SK-N-SH (cell line): Measurements from ENCODE around the gene IFITM5. TPM values are rescaled to one million over a fixed set of nuclear protein-coding genes. Genes with fewer than 3 reads are reported as not detected.

Experiments
- CTCF ChIA-PET: fragments of 300-600, 350-600 bp; formaldehyde crosslinking; extraction: SDS; loops from one replicate; lab custom pipeline; 2021; lab: Yijun Ruan, JAX
- POLR2A ChIA-PET: fragments of 350-600 bp; sonication (Branson Sonifier 250); formaldehyde crosslinking; extraction: SDS; loops from one replicate; lab custom pipeline; 2020; ENCODE audit warnings: antibody characterized with exemption, inconsistent platforms; lab: Yijun Ruan, JAX
- DNase-seq: peaks from one replicate; pipeline ENCODE4 v3.0.0; 2012
- H2AFZ ChIP-seq: fragments of 200-600 bp; sonication (generic); 2 replicates; pipeline ENCODE4 v1.8.1; 2016; ENCODE audit warnings: antibody characterized with exemption, mild to moderate bottlenecking, low read depth
- H3F3A ChIP-seq: fragments of 200-600 bp; sonication (generic); replicated peaks from 2 replicates; pipeline ENCODE3; 2016; ENCODE audit warnings: antibody characterized with exemption, mild to moderate bottlenecking; ENCODE audit not compliant: insufficient read depth
- H3K27ac ChIP-seq, 2 experiments: fragments of 200-500 bp in 1 of 2; fragments of 200-600 bp in 1 of 2; sonication (Bioruptor generic) in 1 of 2; sonication (generic), shearing (Covaris generic) in 1 of 2; 2 replicates each; pipeline versions ENCODE4 v1.5.1 to v1.6.1; 2014 to 2016; ENCODE audit warnings: low read depth in 2 of 2, inconsistent platforms in 1 of 2, low read length in 1 of 2, mild to moderate bottlenecking in 1 of 2, mixed read lengths in 1 of 2
- H3K27me3 ChIP-seq: fragments of 200-600 bp; sonication (generic), shearing (Covaris generic); 2 replicates; pipeline ENCODE4 v1.6.1; 2016; ENCODE audit warnings: mixed run types; ENCODE audit not compliant: insufficient read depth
- H3K36me3 ChIP-seq, 2 experiments: fragments of 200-500 bp in 1 of 2; fragments of 200-600 bp in 1 of 2; sonication (Bioruptor generic) in 1 of 2; sonication (generic) in 1 of 2; replicated peaks in 1 of 2; 2 replicates each; pipeline versions ENCODE3 to v1.5.1; 2014 to 2016; ENCODE audit warnings: low read length in 1 of 2, mild to moderate bottlenecking in 1 of 2; ENCODE audit not compliant: insufficient read depth in 2 of 2, control insufficient read depth in 1 of 2
- H3K4me1 ChIP-seq, 2 experiments: fragments of 200-500 bp in 1 of 2; fragments of 200-600 bp in 1 of 2; sonication (Bioruptor generic) in 1 of 2; sonication (generic), shearing (Covaris generic) in 1 of 2; 2 replicates each; pipeline versions ENCODE4 v1.5.1 to v1.6.1; 2014 to 2016; ENCODE audit warnings: low read depth in 1 of 2, low read length in 1 of 2, mixed run types in 1 of 2; ENCODE audit not compliant: insufficient read depth in 2 of 2, control insufficient read depth in 1 of 2
- H3K4me2 ChIP-seq: fragments of 200-600 bp; sonication (generic), shearing (Covaris generic); 2 replicates; pipeline ENCODE4 v1.6.1; 2017; ENCODE audit warnings: mixed run types
- H3K4me3 ChIP-seq, 2 experiments: fragments of 200-500 bp in 1 of 2; fragments of 200-600 bp in 1 of 2; sonication (Bioruptor generic) in 1 of 2; sonication (generic), shearing (Covaris generic) in 1 of 2; 2 replicates each; pipeline versions ENCODE4 v1.5.1 to v1.8.1; 2014 to 2016; ENCODE audit warnings: low read depth in 2 of 2, inconsistent platforms in 1 of 2, low read length in 1 of 2, mild to moderate bottlenecking in 1 of 2, mixed read lengths in 1 of 2, moderate library complexity in 1 of 2
- H3K79me2 ChIP-seq: fragments of 200-600 bp; sonication (generic); 2 replicates; pipeline ENCODE4 v1.8.1; 2017; ENCODE audit warnings: mild to moderate bottlenecking; ENCODE audit not compliant: insufficient read depth
- H3K9ac ChIP-seq: fragments of 200-600 bp; sonication (generic); 2 replicates; pipeline ENCODE4 v1.6.1; 2017; ENCODE audit warnings: mixed run types
- H3K9me2 ChIP-seq: fragments of 200-600 bp; sonication (generic); 2 replicates; pipeline ENCODE4 v1.6.1; 2017; ENCODE audit warnings: mixed run types
- H3K9me3 ChIP-seq: fragments of 200-600 bp; sonication (generic); 2 replicates; pipeline ENCODE4 v1.6.1; 2017; ENCODE audit warnings: mixed run types, mild to moderate bottlenecking, moderate library complexity
- H4K20me1 ChIP-seq: fragments of 200-600 bp; sonication (generic); 2 replicates; pipeline ENCODE4 v1.6.1; 2017; ENCODE audit warnings: mild to moderate bottlenecking, mixed run types; ENCODE audit not compliant: insufficient read depth
- CHD2 ChIP-seq: fragments of 150-350 bp; IDR thresholded peaks from 2 replicates; pipeline ENCODE4 v1.6.1; 2018; ENCODE audit warnings: low read length; ENCODE audit not compliant: partially characterized antibody
- EP300 ChIP-seq, 2 experiments: IDR thresholded peaks; 2 replicates each; pipeline versions ENCODE4 v1.4.0 to v1.6.1; 2012; ENCODE audit warnings: borderline replicate concordance in 1 of 2, low read depth in 1 of 2, low read length in 1 of 2
- GABPA ChIP-seq: IDR thresholded peaks from 2 replicates; pipeline ENCODE4 v1.4.0; 2012; ENCODE audit warnings: low read depth, mild to moderate bottlenecking
- JUND ChIP-seq: IDR thresholded peaks from 2 replicates; pipeline ENCODE4 v1.4.0; 2012
- MEF2A ChIP-seq: IDR thresholded peaks from 2 replicates; pipeline ENCODE4 v1.4.0; 2012; ENCODE audit warnings: low read depth, borderline replicate concordance
- NRF1 ChIP-seq: IDR thresholded peaks from 2 replicates; pipeline ENCODE4 v1.6.1; 2012; ENCODE audit warnings: low read depth, mild to moderate bottlenecking, low read length
- RFX5 ChIP-seq: IDR thresholded peaks from 2 replicates; pipeline ENCODE4 v1.6.1; 2012; ENCODE audit warnings: mild to moderate bottlenecking, improper control_type of control experiment, low read length
- SMC3 ChIP-seq: IDR thresholded peaks from 2 replicates; pipeline ENCODE4 v1.6.1; 2012; ENCODE audit warnings: low read depth, low read length, improper control_type of control experiment
- TAF1 ChIP-seq: IDR thresholded peaks from 2 replicates; pipeline ENCODE4 v1.6.1; 2012; ENCODE audit warnings: low read depth, mild to moderate bottlenecking, low read length, moderate library complexity, borderline replicate concordance
- WGBS: methylation state at CpG from one replicate; pipeline ENCODE4 v1.1.6; 2017; ENCODE audit warnings: low lambda C conversion rate; 5-methylcytosine and 5-hydroxymethylcytosine counted together
- polyA plus RNA-seq, 3 experiments: library from polyadenylated mRNA; depleted of rRNA; stranded (reverse); fragments of >200 nt; gene quantifications; 2 replicates each; pipeline ENCODE4 v1.2.3, GENCODE V29; 2012
- TF ChIP-seq, protein P1 (sequence below): fragments of 150-350 bp; IDR thresholded peaks from 2 replicates; pipeline ENCODE4 v1.6.1; 2016; ENCODE audit warnings: mild to moderate bottlenecking, low read depth, low read length
- TF ChIP-seq, protein P2 (sequence below): IDR thresholded peaks from 2 replicates; pipeline ENCODE4; 2012

IFITM5 gene
- polyA plus RNA-seq, 1 of the 3 experiments (the other 2 are of a cell fraction): not detected

DNA sequence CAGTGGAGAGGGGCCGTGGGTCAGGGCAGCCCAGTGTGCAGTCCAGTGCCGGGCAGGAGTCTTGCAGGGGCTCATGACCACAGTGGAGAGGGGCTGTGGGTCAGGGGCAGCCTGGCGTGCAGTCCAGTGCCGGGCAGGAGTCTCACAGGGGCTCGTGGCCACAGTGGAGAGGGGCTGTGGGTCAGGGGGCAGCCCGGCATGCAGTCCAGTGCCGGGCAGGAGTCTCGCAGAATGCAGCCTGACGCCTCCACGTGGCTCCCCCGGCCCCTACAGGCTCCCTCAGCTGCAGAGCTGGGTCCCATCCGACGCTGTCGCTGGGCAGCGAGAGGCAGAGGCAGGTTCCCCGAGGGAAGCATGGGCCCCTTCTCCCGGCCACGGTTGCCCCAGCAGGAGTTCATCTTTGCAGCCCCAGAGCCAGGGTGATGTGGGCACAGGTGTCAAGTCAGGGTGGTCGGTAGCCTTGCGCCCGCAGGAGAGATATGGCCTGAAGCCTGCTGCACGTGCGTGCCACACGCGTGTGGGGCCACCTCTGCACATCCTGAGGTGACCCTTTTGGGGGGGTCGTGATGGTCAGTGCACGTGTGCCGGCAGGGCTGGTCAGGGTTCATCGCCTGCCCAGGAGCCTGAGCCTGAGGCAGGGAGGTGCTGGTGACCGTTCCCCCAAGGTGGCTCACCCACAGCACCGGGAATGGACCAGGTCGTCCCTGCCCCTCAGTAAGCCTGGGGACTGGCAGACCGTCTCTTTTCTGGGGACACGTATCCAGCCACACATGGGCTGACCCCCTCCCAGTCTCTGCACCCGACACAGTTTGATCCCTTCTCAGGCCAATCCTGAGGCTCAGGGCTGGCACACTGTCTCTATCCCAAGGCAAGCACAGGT, 2.9 kb downstream of the IFITM5 start:
- POLR2A ChIA-PET: no interaction called here
- no peaks in the 10 kb centered on the region for H3K79me2 ChIP-seq
- H3K9me2 ChIP-seq: no peaks in the 10 kb centered on the region
- no peak for DNase-seq
- H3K36me3 ChIP-seq: no peaks in the 10 kb centered on the region
- H3K9ac ChIP-seq: no peak overlapping the region
- TF ChIP-seq NRF1 (no peak), TAF1 (no peak), GABPA (no peak), EP300 (IDR thresholded peaks at IDR 0.05; ENCODE audit: borderline replicate concordance in 1 of 2, low read depth in 1 of 2, low read length in 1 of 2) (no peak), RFX5 (no peak)
- TF ChIP-seq, protein P1, sequence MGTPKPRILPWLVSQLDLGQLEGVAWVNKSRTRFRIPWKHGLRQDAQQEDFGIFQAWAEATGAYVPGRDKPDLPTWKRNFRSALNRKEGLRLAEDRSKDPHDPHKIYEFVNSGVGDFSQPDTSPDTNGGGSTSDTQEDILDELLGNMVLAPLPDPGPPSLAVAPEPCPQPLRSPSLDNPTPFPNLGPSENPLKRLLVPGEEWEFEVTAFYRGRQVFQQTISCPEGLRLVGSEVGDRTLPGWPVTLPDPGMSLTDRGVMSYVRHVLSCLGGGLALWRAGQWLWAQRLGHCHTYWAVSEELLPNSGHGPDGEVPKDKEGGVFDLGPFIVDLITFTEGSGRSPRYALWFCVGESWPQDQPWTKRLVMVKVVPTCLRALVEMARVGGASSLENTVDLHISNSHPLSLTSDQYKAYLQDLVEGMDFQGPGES: no peak
- TF ChIP-seq, all 33 proteins: peak for 0
- CTCF ChIA-PET: no interaction called here
- Histone ChIP-seq H3K4me1 (no peaks in the 10 kb centered on the region; a peak in 1 of 4 replicates), H2AFZ (no peak overlapping the region), H3K27ac (no peak overlapping the region), H3K4me3 (no peak overlapping the region), H4K20me1 (no peaks in the 10 kb centered on the region), H3K9me3 (no peaks in the 10 kb centered on the region), H3K27me3 (no peaks in the 10 kb centered on the region), H3F3A (no peaks in the 10 kb centered on the region), H3K4me2 (no peak overlapping the region)
- WGBS: 62% methylated on average over 14 of the region's 35 CpGs

DNA sequence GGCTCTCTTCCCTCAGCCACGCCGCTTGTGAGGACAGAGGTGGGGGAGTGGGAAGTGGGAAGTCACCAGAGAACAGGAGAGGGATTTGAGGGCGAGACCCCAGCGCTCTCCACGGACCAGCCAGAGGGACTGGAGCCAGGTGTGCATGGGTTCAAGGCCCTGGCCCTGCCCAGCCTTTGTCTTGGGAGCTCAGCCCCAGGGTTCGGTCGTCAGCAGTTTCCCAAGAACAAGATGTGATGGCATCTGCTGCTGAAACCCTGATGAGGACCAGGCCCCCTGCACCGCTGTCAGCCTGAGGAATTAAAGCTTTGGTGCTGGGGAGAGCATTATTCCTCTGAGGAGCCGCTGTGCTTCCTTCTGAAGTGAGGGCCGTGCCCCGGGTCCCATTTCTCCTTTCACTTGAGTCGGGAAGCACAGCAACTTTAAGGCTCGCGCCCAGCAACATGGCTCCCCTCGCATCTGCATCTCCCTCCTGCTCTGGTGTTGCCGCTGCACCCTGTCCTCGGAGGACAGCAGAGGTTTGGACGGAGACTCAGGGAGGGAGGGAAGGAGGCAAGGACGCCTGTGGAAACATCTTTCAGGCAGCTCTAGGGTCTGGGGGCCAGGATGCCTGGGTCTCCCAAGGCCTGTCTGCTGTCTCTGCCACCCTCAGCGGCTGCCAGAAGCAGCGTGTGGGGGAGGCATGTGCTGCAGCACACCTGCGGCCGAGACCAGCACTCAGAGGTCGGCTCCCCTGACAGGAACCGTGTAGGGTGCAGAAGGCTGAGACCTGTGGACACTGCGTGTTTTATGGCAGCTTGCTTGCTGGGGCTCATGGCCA, 3.8 kb downstream of the IFITM5 start:
- CTCF ChIA-PET: interaction anchor here (1.0 kb wide), 1 partner anchor 10 kb away, joined by 4 read pairs; no protein-coding TSS in a partner anchor
- no peaks in the 10 kb centered on the region for H3F3A ChIP-seq
- H3K4me2 ChIP-seq: no peak overlapping the region
- H3K4me3 ChIP-seq: no peak overlapping the region
- no peaks in the 10 kb centered on the region for H3K9me3 ChIP-seq
- no peaks in the 10 kb centered on the region for H3K9me2 ChIP-seq
- H3K9ac ChIP-seq: no peak overlapping the region
- no peaks in the 10 kb centered on the region; a peak in 1 of 4 replicates for H3K4me1 ChIP-seq
- no peaks in the 10 kb centered on the region for H4K20me1 ChIP-seq
- no peak for TF ChIP-seq SMC3
- no peak for TF ChIP-seq JUND
- TF ChIP-seq, protein P2, sequence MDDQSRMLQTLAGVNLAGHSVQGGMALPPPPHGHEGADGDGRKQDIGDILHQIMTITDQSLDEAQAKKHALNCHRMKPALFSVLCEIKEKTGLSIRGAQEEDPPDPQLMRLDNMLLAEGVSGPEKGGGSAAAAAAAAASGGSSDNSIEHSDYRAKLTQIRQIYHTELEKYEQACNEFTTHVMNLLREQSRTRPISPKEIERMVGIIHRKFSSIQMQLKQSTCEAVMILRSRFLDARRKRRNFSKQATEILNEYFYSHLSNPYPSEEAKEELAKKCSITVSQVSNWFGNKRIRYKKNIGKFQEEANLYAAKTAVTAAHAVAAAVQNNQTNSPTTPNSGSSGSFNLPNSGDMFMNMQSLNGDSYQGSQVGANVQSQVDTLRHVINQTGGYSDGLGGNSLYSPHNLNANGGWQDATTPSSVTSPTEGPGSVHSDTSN: no peak
- no peak for TF ChIP-seq MEF2A
- TF ChIP-seq CHD2: no peak
- TF ChIP-seq, all 33 proteins: peak for 0
- DNase-seq: no peak
- Histone ChIP-seq H3K79me2 (no peaks in the 10 kb centered on the region), H3K27ac (no peak overlapping the region), H3K27me3 (no peaks in the 10 kb centered on the region), H2AFZ (no peak overlapping the region), H3K36me3 (no peaks in the 10 kb centered on the region)
- 78% methylated on average over 20 of the region's 26 CpGs for WGBS
- POLR2A ChIA-PET: interaction anchor here (0.7 kb wide), 1 partner anchor 8 kb away, joined by 3 read pairs; no protein-coding TSS in a partner anchor
